H9 (cell line): Measurements from ENCODE around the gene CCDC78. TPM values are rescaled to one million over a fixed set of nuclear protein-coding genes. Genes with fewer than 3 reads are reported as not detected.

Source experiments
- DNase-seq: peaks from one replicate; pipeline ENCODE4 v3.0.0-alpha.2; 2017
- H2AFZ ChIP-seq: one replicate; pipeline ENCODE4 v1.6.1; 2013; ENCODE audit warnings: mild to moderate bottlenecking, low read length, control low read depth, moderate library complexity
- H2AK5ac ChIP-seq: 2 replicates; pipeline ENCODE4 v1.6.1; 2013; ENCODE audit warnings: low read length, control low read depth, mixed read lengths; ENCODE audit not compliant: insufficient read length
- H2BK120ac ChIP-seq: one replicate; pipeline ENCODE4 v1.6.1; 2013; ENCODE audit warnings: low read depth, mild to moderate bottlenecking, low read length, control low read depth, inconsistent platforms; ENCODE audit not compliant: poor library complexity, severe bottlenecking
- H2BK12ac ChIP-seq: 2 replicates; pipeline ENCODE4 v1.6.1; 2013; ENCODE audit warnings: low read length, control low read depth, mixed read lengths, low read depth; ENCODE audit not compliant: insufficient read length
- H2BK15ac ChIP-seq: 2 replicates; pipeline ENCODE4 v1.6.1; 2013; ENCODE audit warnings: low read depth, low read length, control low read depth
- H2BK20ac ChIP-seq: one replicate; pipeline ENCODE4 v1.6.1; 2013; ENCODE audit warnings: low read depth, mild to moderate bottlenecking, low read length, control low read depth, inconsistent platforms; ENCODE audit not compliant: poor library complexity, severe bottlenecking
- H2BK5ac ChIP-seq: 2 replicates; pipeline ENCODE4 v1.6.1; 2013; ENCODE audit warnings: low read length, control low read depth, mixed read lengths; ENCODE audit not compliant: insufficient read length
- H3K14ac ChIP-seq: 2 replicates; pipeline ENCODE4 v1.6.1; 2013; ENCODE audit warnings: low read length, control low read depth; ENCODE audit not compliant: insufficient read depth
- H3K18ac ChIP-seq: 2 replicates; pipeline ENCODE4 v1.6.1; 2013; ENCODE audit warnings: low read depth, mild to moderate bottlenecking, mixed read lengths, low read length, control low read depth; ENCODE audit not compliant: insufficient read length
- H3K23ac ChIP-seq: 2 replicates; pipeline ENCODE4 v1.6.1; 2013; ENCODE audit warnings: low read length, control low read depth, mixed read lengths, low read depth; ENCODE audit not compliant: insufficient read length
- H3K23me2 ChIP-seq: 2 replicates; pipeline ENCODE4 v1.6.1; 2013; ENCODE audit warnings: low read depth, mild to moderate bottlenecking, mixed read lengths, low read length, control low read depth; ENCODE audit not compliant: insufficient read length, poor library complexity, severe bottlenecking
- H3K27ac ChIP-seq: 2 replicates; pipeline ENCODE4 v1.5.1; 2013; ENCODE audit warnings: low read length, control low read depth, mixed read lengths, low read depth; ENCODE audit not compliant: insufficient read length
- H3K27me3 ChIP-seq: 2 replicates; pipeline ENCODE4 v1.6.1; 2013; ENCODE audit warnings: low read length, control low read depth, inconsistent platforms; ENCODE audit not compliant: insufficient read depth
- H3K4ac ChIP-seq: 2 replicates; pipeline ENCODE4 v1.6.1; 2013; ENCODE audit warnings: low read depth, mild to moderate bottlenecking, control low read depth, inconsistent platforms, low read length, moderate library complexity
- H3K4me1 ChIP-seq: 2 replicates; pipeline ENCODE4 v1.6.1; 2013; ENCODE audit warnings: low read length, control low read depth, inconsistent platforms; ENCODE audit not compliant: insufficient read depth
- H3K4me2 ChIP-seq: 2 replicates; pipeline ENCODE4 v1.6.1; 2013; ENCODE audit warnings: low read length, control low read depth, mixed read lengths; ENCODE audit not compliant: insufficient read length, insufficient read depth
- H3K56ac ChIP-seq: 2 replicates; pipeline ENCODE4 v1.6.1; 2013; ENCODE audit warnings: low read depth, mild to moderate bottlenecking, mixed read lengths, low read length, control low read depth; ENCODE audit not compliant: insufficient read length
- H3K79me1 ChIP-seq: 2 replicates; pipeline ENCODE4 v1.6.1; 2013; ENCODE audit warnings: low read depth, mild to moderate bottlenecking, moderate library complexity, low read length, control low read depth, inconsistent platforms; ENCODE audit not compliant: insufficient read depth, poor library complexity, severe bottlenecking
- H3K79me2 ChIP-seq: 2 replicates; pipeline ENCODE4 v1.6.1; 2013; ENCODE audit warnings: low read length, control low read depth, inconsistent platforms; ENCODE audit not compliant: insufficient read depth
- H3K9ac ChIP-seq: 2 replicates; pipeline ENCODE4 v1.6.1; 2013; ENCODE audit warnings: low read length, control low read depth, mixed read lengths; ENCODE audit not compliant: insufficient read length; ENCODE audit errors: extremely low read depth
- H3K9me3 ChIP-seq: one replicate; pipeline ENCODE4 v1.6.1; 2013; ENCODE audit warnings: low read depth, low read length, inconsistent platforms; ENCODE audit not compliant: control insufficient read depth
- H3T11ph ChIP-seq: one replicate; pipeline ENCODE4 v1.6.1; 2013; ENCODE audit warnings: mild to moderate bottlenecking, low read length, control low read depth, inconsistent platforms
- H4K20me1 ChIP-seq: one replicate; pipeline ENCODE4 v1.6.1; 2013; ENCODE audit not compliant: control insufficient read depth, insufficient read length, insufficient read depth
- H4K5ac ChIP-seq: 2 replicates; pipeline ENCODE4 v1.6.1; 2013; ENCODE audit warnings: low read depth, mild to moderate bottlenecking, mixed read lengths, low read length, control low read depth; ENCODE audit not compliant: insufficient read length
- H4K8ac ChIP-seq: replicated peaks from 2 replicates; pipeline ENCODE4 v1.6.1; 2013; ENCODE audit warnings: low read length, control low read depth, mixed read lengths, low read depth; ENCODE audit not compliant: insufficient read length
- H4K91ac ChIP-seq: 2 replicates; pipeline ENCODE4 v1.6.1; 2013; ENCODE audit warnings: low read depth, mild to moderate bottlenecking, moderate library complexity, mixed read lengths, low read length, control low read depth; ENCODE audit not compliant: insufficient read length
- H3K27ac Mint-ChIP-seq, 3 experiments: 2 replicates in 2 of 3; 3 replicates in 1 of 3; pipeline ENCODE4 v1.8.0; 2020 to 2021; ENCODE audit warnings: mixed read lengths in 3 of 3, mild to moderate bottlenecking in 1 of 3, moderate library complexity in 1 of 3
- H3K27me3 Mint-ChIP-seq: 2 replicates; pipeline ENCODE4 v1.8.0; 2021; ENCODE audit warnings: low read depth, mild to moderate bottlenecking, moderate library complexity, mixed read lengths
- H3K36me3 Mint-ChIP-seq, 3 experiments: 2 replicates in 2 of 3; 3 replicates in 1 of 3; pipeline ENCODE4 v1.8.0; 2020 to 2021; ENCODE audit warnings: low read depth in 3 of 3, mixed read lengths in 3 of 3; ENCODE audit not compliant: insufficient read depth in 1 of 3
- H3K4me1 Mint-ChIP-seq, 2 experiments: 2 replicates each; pipeline ENCODE4 v1.8.0; 2020; ENCODE audit warnings: mixed read lengths in 2 of 2
- H3K4me3 Mint-ChIP-seq, 2 experiments: 2 replicates in 1 of 2; 3 replicates in 1 of 2; pipeline ENCODE4 v1.8.0; 2020 to 2021; ENCODE audit warnings: mild to moderate bottlenecking in 2 of 2, mixed read lengths in 2 of 2, moderate library complexity in 1 of 2
- H3K9me3 Mint-ChIP-seq, 2 experiments: 2 replicates in 1 of 2; 3 replicates in 1 of 2; pipeline ENCODE4 v1.8.0; 2020; ENCODE audit warnings: mild to moderate bottlenecking in 2 of 2, mixed read lengths in 2 of 2, moderate library complexity in 1 of 2
- WGBS: extraction: QIAGEN DNeasy Blood & Tissue Kit; methylation state at CpG from one replicate; pipeline ENCODE4 v1.1.7; 2013; ENCODE audit warnings: missing lambda C conversion rate, low lambda C conversion rate, mixed read lengths; ENCODE audit not compliant: insufficient read length; ENCODE audit errors: extremely low coverage; 5-methylcytosine and 5-hydroxymethylcytosine counted together
- total RNA-seq: library from RNA; stranded (reverse); gene quantifications from 2 replicates; pipeline ENCODE4 v1.2.1, GENCODE V29; 2021
- TF ChIP-seq, protein P1 (sequence below): fragments of 200-600 bp; sonication (generic); conservative IDR thresholded peaks from 3 replicates; pipeline ENCODE4 v1.8.0; 2021; ENCODE audit warnings: antibody characterized with exemption, mild to moderate bottlenecking

Gene CCDC78
- total RNA-seq, 1 experiment from 2014 or later: 12.1 TPM

DNA sequence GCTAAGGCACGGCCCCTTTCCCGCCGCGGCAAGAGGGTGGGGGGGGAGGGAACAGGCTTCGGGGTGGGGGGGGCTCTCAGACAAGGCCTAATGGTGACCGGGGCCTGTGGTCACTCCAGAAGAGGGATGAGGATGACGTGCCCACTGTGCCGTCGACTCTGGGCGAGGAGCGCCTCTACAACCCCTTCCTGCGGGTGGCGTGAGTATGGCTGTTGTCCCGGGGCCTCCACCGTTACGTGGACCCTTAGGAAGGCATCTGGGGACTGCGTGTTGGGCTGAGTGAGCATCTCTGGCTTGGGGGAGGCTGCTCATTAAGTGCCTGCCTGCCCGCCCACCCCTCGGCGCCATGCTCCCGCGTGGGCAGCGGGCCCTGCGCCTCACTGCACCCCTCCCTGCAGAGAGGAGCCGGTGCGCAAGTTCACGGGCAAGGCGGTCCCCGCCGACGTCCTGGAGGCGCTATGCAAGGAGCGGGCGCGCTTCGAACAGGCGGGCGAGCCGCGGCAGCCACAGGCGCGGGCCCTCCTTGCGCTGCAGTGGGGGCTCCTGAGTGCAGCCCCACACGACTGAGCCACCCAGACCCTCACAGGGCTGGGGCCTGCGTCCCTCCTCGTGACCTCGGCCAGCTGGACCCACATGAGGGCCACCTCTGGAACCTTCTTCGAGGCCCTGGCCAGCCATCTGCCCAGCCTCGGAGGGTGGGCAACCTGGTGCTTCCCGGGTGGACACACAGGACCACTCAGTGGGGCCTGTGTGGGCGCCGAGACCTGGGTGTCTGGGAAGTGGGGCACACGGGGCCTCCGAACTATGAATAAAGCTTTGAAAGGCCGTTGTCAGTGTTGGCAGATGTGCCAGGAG, 2.9 kb upstream of the CCDC78 start:
- TF ChIP-seq, protein P1, sequence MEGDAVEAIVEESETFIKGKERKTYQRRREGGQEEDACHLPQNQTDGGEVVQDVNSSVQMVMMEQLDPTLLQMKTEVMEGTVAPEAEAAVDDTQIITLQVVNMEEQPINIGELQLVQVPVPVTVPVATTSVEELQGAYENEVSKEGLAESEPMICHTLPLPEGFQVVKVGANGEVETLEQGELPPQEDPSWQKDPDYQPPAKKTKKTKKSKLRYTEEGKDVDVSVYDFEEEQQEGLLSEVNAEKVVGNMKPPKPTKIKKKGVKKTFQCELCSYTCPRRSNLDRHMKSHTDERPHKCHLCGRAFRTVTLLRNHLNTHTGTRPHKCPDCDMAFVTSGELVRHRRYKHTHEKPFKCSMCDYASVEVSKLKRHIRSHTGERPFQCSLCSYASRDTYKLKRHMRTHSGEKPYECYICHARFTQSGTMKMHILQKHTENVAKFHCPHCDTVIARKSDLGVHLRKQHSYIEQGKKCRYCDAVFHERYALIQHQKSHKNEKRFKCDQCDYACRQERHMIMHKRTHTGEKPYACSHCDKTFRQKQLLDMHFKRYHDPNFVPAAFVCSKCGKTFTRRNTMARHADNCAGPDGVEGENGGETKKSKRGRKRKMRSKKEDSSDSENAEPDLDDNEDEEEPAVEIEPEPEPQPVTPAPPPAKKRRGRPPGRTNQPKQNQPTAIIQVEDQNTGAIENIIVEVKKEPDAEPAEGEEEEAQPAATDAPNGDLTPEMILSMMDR: peak; percentile 17; the same call in 1 of the 3 replicates
- Histone ChIP-seq H4K20me1 (no peaks in the 10 kb centered on the region), H4K5ac (no peak overlapping the region), H2BK12ac (no peak overlapping the region), H2AFZ (no peak overlapping the region), H3K79me1 (no peaks in the 10 kb centered on the region), H3K23me2 (peaks cover 11% of the 10 kb centered on the region), H2BK15ac (no peak overlapping the region), H3K79me2 (no peaks in the 10 kb centered on the region), H3K56ac (no peak overlapping the region), H3K4me2 (peak overlapping the region; percentile 87), H3K23ac (no peak overlapping the region), H3K18ac (no peak overlapping the region), H4K91ac (no peak overlapping the region), H2AK5ac (no peak overlapping the region), H3K14ac (no peak overlapping the region), H3K4ac (no peak overlapping the region), H3K27me3 (no peaks in the 10 kb centered on the region), H3K27ac (no peak overlapping the region), H3K9me3 (no peaks in the 10 kb centered on the region), H2BK5ac (no peak overlapping the region), H2BK20ac (no peak overlapping the region), H3T11ph (no peak overlapping the region), H3K9ac (no peak overlapping the region), H4K8ac (no peak overlapping the region), H3K4me1 (no peaks in the 10 kb centered on the region), H2BK120ac (no peak overlapping the region)
- Mint-ChIP-seq H3K36me3 (peaks cover 0 to 8% (median 0%) of the 10 kb centered on the region in 3 experiments; a peak in 2 of 7 replicates), H3K4me3 (peak overlapping the region; percentile 61 to 79), H3K4me1 (no peaks in the 10 kb centered on the region), H3K27me3 (peaks cover 12% of the 10 kb centered on the region), H3K9me3 (no peaks in the 10 kb centered on the region), H3K27ac (no peak overlapping the region)
- WGBS: no CpG with 5 or more reads among the region's 55 CpGs
- DNase-seq: peak; percentile 58
